A673 (cell line): ENCODE measurements around the gene METTL26.

Experiments used
- EZH2 ChIP-seq: fragments of 200-600 bp; sonication (generic); IDR thresholded peaks from 2 replicates; pipeline ENCODE4 v1.6.1; 2017; ENCODE audit warnings: borderline replicate concordance, low read depth, mild to moderate bottlenecking, mixed read lengths, antibody characterized with exemption, low read length; ENCODE audit not compliant: poor library complexity, severe bottlenecking
- TF ChIP-seq, protein P1 (sequence below): fragments of 300-800, 200-600 bp; sonication (generic); conservative IDR thresholded peaks from 2 replicates; pipeline ENCODE4 v1.5.1; 2017; ENCODE audit warnings: low read depth, mild to moderate bottlenecking, antibody characterized with exemption, low read length, moderate library complexity, mixed read lengths

GRCh38 chr16:673399-673991 lies 37.4 kb upstream of the METTL26 start:
- TF ChIP-seq, protein P1, sequence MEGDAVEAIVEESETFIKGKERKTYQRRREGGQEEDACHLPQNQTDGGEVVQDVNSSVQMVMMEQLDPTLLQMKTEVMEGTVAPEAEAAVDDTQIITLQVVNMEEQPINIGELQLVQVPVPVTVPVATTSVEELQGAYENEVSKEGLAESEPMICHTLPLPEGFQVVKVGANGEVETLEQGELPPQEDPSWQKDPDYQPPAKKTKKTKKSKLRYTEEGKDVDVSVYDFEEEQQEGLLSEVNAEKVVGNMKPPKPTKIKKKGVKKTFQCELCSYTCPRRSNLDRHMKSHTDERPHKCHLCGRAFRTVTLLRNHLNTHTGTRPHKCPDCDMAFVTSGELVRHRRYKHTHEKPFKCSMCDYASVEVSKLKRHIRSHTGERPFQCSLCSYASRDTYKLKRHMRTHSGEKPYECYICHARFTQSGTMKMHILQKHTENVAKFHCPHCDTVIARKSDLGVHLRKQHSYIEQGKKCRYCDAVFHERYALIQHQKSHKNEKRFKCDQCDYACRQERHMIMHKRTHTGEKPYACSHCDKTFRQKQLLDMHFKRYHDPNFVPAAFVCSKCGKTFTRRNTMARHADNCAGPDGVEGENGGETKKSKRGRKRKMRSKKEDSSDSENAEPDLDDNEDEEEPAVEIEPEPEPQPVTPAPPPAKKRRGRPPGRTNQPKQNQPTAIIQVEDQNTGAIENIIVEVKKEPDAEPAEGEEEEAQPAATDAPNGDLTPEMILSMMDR, result no peak
- no peak for TF ChIP-seq EZH2
